GOT3 (cell line): ENCODE measurements around the gene TMEM72.

ENCODE experiments used
- DNase-seq: peaks from one replicate; lab custom pipeline; 2025; ENCODE audit warnings: mixed read lengths; lab: John Stamatoyannopoulos, UW

The TMEM72 gene

DNA sequence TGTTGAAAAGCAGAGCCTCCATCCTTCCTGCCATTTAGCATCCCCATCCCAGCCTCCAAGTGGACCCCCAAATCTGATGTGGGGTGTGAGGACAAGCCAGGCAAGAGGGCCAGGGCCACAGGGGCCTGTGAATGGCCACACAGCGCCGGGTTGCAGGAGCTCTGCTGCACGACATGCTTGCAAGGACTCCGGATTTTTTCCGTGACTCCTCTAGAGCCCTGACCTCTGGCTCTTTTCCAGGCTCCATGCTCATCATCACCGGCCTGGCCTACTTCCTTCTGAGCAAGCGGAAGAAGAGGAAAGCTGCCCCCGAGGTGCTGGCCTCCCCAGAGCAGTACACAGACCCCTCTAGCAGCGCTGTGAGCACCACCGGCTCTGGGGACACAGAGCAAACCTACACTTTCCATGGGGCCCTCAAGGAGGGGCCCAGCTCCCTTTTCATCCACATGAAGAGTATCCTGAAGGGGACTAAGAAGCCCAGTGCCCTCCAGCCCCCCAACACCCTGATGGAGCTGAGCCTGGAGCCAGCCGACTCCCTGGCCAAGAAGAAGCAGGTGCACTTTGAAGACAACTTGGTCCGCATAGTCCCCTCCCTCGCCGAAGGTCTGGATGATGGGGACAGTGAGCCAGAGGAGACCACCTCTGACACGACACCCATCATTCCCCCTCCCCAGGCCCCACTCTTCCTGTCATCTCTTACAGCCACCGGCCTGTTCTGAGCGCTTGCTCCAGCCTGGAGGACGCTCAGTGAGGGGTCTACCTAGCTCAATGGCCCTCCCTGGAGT lies 23.5 kb downstream of the TMEM72 start:
- no peak for DNase-seq

DNA sequence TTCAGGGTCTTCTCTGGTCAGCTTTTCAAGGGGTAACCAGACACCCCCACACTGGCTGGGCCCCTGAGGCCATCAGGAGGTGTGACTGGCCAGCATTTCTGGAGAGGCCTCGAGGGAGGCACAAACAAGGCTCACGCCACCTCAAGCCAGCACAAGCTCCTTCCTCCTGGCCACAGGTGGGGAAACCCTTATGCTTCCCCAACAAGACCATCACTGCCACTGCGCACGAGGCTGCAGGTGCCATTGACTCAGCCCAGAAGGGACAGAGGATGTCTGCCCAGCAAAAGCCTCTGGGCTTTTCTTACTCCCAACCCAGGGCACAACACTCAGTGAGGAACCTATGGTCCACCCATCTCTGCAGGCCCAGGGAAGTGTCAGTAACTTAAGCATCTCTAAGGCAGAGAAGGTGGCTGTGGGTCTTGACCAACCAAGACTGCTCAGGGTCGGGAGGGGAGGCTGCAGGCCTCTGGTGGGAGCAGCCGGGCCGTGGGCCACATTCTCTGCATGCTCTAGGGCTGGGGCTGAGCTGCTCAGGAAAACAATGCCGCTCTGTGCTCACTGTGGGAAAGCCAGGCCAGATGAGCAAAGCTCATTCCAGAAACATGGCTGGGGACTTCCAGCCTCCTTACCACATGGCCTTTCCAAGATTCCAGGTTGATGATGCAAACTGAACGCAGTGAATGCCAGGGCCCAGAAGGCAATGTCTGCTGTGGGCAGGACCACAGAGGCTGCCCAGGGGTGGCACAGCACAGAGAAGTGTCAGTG lies 24.2 kb downstream of the TMEM72 start:
- DNase-seq = no peak

DNA sequence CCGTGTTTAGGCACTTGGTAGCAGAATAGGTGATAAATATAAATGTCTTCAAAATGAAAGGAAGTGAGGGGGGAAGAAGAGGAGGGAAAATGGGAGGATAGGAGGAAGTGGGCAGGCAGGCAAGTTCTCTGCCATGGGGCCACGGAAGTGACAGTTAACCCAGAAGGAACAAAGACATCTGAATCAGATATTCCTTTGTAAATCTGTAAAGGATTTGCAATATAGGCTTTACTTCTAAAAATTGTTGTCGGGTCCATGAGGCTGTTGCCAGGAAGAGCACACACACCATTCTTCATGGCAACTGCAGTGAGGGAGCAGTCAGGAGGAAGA lies 24.8 kb downstream of the TMEM72 start:
- DNase-seq = no peak

DNA sequence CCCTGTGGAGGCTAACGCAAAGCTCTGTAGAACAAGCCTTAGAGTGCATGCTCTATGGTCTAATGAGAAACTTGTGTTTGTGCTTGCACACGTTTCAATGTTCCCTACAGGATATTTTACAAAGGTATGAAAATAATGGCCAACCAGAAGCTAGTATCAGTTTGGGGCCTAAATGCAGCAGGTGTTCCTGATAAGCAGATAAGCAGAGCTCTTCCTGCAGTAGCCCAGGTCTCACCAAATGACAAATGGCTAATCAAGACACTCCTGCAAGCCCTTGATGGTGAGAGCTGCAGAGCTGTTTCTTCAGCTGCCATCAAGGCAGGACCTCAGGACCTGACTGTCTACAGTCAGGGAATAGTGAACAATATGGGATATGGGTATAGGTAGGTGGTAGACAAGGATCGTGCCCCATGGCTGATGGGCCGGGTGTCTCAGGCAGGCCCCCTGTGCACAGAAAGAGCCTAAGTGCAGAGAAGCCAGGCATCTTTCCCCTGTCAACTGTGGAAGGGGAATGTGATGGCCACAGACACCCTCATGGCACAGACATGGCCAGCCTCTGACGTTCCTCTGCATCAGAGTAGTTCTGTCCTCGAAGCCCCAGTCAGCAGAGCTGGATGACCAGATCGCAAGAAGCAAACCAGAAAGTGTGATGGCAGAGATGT lies 25.3 kb downstream of the TMEM72 start:
- no peak for DNase-seq

DNA sequence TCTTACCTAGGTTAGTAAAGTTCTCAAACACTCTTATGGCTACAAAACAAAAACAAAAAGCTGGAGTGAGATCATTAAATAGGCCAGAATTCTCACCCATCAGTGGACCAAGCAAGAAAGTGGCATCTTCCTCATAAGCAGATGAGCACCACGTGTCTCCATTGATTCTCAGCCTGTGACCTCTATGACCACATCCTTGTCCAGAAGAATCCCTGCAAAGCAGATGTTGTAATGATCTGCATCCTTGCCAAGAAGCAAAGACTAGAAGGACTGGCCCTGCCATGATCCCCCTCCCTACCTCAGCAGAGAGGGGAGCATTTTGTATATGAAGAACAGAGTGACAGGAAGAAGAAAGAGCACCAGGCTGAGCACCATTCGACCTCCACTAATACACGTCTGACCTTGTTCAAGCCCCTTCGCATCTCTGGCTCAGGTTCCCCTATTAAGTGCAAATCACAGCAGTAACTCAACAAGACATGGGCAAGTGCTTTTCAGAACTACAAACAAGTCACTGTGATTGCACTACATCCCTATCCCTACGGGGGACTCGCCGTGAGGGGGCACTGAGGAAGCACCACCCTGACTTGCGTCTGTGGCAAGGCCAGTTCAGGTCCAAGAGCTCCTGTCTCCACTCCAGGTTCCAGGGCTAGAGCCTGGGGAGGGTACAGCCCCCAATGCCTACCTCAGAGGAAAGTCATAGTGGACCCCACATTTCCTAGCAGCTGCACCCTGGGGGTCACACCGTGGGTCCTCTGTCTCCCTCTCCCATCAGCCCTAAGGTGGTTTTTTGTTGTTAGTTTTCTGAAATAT lies 26.3 kb downstream of the TMEM72 start:
- DNase-seq = no peak

DNA sequence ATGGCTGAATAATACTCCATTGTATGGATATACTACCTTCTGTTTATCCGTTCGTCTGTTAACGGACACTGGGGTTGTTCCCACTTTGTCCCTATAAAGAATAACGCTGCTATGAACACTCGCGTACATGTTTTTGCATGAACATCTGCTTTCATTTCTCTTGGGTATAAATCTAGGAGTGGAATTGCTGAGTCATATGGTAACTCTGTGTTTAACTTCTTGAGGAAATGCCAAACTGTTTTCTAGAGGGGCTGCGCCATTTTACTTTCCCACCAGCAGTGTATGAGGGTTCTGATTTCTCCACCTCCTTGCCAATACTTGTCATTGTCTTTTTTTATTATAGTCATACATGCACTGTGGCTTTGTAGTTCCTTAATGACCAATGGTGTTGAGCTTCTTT lies 27.8 kb downstream of the TMEM72 start:
- no peak for DNase-seq

DNA sequence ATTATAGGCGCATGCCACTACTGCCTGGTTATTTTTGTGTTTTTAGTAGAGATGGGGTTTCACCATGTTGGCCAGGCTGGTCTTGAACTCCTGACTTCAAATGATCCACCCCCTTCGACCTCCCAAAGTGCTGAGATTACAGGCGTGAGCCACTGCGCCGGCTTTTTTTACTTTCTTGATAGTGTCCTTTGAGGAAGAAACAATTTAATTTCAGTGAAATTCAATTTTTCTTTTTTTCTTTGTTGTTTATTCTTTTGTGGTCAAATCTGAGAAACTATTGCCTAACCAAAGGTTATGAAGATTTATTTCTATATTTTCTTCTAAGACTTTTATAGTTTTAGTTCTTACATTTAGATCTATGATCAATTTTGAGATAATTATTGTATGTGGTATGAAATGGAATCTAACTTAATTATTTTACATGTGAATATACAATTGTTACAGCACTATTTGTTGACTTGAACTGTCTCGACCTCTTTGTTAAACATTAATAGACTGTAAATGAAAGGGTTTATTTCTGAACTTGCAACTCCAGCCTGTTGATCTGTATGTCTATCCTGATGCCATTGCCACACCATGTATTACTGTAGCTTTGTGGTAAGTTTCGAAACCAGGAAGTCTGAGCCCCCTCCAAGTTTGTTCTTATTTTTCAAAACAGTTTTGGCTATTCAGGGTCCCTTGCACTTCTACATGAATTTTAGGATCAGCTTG lies 28.7 kb downstream of the TMEM72 start:
- DNase-seq = no peak

DNA sequence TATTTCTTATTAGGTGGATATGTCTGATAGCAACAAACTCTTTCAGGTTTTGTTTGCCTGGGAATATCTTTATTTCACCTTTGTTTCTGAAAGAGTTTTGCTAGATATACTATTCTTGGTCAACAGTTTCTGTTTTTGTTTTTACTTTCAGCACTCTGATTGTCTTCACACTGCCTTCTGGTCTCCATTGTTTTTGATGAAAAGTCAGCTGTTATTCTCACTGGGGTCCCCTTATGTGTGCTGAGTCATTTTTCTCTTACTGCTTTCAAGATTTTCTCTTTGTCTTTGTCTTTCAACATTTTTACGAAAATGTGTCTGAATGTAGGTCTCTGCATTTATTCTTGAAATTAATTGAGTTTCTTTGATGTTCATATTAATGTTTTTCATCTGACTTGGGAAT lies 33.2 kb downstream of the TMEM72 start:
- no peak for DNase-seq

DNA sequence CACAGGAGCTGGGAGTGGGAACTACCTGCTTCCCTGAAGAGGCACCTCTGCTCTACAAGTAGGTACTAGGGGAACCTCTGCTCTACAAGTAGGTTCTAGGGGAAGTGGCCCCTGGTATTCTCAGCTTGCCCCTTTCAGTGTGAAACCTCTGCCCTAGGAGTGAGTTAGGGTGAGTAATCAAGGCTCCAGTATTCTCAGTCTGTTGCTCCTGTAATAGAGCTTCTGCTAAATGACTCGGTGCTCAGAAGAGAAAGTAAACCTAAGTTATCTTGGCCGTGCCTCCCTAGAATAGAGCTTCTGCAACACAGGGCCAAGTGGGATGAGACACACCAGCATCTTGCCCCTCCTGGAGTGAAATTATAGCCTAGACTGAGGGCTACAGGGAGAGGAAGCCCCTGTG lies 35.1 kb downstream of the TMEM72 start:
- no peak for DNase-seq

DNA sequence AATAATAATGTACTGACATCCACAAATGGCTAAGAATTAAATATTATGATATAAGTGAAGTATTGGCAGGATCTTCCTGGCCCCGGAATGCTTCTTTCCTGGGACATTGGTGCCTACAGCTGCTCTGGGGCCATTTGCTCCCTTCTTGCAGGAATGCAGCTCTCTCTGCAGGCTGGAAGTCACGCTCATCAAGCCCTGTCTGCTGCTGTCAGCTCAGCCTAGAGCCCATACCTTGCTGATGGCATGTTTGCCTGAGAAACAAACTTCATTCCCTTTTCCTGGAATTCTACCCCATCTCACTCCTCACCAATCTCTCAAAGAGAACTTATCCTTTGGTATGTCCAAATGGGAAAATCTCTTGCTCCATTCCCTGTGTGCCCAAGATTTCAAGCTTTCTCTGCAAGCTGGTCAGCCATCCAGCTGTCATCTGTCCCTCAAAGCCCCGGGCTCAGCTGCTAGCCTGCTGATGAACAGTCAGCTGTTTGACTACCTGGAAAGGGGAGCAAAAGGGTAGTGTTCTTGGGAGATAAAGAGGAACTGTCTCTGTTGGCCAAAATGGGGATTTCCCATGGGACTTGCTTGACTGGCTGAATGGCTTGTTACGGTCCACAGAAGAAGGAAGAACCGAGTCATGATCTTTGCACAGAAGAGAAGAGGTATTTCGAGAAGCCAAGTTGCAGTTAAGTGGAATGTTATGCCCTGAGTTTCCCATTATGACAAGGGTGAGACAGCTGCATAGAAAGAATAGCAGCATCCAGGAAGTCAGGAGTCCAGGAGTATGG lies 36.4 kb downstream of the TMEM72 start:
- no peak for DNase-seq

DNA sequence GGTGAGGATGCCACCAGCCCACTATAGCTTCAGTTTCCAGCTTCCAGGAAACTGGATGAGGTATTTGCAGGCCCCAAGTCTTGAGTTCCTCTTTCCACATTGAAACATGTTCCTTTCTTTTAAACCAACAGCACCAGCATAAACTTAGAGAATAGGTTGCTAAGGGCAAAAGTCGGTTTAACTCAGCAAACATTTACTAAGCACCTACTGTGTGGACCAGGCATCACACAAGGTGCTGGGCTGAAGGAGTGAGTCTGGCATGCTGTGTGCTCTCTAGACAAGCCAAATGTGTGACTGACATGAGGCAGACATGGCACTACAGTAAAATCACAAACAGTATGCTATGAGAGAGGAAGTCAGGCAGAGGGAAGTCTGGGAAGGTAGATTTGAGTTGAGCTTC lies 37.5 kb downstream of the TMEM72 start:
- no peak for DNase-seq

DNA sequence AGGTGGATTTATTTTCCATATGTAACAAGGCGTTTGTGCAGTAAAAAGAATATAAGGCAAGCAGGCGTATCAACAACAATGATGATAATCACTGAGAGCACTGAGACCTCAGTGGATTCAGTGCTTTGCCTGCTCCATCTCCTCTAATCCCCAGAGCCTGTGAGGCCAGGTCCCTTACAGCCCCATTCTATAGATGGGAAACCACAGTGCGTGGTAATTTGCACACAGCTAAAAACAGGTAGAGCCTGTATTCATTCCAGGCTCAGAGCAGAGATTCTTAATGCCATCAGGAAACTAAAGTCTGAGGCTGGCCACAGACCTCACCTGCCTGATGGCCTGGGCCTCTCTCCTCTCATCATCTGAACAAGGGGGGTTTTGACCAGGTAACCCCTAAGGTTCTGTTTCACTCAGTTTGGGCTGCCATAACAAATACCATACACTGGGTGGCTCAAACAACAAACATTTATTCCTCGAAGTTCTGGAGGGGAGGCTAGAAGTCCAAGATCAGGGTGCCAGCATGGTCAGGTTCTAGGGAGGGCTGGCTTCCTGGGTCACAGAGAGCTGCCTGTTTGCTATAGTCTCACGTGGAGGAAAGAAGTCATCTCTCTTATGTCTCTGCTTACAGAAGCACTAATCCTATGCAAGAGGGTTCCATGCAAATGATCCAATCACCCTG lies 38.1 kb downstream of the TMEM72 start:
- DNase-seq = no peak

DNA sequence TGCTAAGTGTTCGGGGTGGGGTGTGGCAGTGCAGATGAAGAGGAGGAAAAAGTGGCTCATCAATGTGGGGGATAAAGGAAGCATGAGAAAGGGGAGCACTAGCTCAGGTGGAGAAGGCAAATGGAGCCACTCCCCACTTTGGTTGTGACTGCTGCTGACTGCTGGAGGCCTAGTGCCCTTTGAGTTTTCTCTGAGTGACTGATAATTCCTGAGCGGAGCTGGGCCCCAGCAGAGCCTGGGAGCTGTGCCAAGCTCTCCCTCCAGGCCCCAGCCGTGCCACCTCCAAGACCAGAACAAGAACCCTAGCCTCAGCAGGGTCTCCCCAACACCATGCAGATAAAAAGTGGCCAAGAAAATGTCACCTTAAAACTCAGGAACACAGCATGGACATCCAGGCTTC lies 38.8 kb downstream of the TMEM72 start:
- no peak for DNase-seq

DNA sequence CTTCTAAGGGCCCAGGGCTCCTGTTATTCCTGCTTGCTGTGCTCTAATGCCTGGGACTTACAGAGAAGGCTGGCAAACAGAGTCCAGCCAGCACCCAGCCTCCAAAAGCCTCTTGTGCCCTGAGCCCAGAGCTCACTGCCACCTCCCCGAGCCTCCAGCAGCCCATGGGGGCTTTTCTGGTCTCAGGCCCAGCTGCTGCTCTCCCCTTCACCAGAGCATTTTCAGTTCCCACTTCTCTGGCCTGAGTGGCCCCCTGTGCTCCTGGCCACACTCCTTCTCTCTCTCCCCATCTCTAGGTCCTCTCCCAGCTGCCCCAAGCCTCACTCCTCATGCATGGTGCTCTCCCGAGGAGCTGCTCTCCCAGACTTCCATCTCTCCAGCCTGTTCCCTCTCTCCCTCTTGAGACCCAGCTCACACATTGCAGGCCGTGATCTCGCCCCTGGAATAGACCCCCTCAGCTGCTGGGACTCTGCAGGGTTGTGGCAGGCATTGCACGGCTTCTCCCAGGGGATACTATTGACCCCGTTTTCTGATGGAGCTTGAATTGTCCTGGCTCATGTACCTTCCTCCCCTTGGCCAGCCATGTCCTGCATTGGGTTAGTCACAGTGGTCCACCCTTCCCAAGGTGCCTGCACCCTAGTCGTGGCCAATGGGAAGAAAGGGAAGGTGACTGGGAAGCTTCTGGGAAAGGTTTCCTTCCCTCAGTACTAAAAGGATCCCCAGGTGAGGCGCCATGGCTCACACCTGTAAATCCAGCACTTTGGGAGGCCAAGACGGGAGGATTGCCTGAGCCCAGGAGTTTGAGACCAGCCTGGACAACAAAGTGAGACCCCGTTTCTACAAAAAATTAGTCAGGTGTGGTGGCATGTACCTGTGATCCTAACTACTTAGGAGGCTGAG lies 39.4 kb downstream of the TMEM72 start:
- no peak for DNase-seq

DNA sequence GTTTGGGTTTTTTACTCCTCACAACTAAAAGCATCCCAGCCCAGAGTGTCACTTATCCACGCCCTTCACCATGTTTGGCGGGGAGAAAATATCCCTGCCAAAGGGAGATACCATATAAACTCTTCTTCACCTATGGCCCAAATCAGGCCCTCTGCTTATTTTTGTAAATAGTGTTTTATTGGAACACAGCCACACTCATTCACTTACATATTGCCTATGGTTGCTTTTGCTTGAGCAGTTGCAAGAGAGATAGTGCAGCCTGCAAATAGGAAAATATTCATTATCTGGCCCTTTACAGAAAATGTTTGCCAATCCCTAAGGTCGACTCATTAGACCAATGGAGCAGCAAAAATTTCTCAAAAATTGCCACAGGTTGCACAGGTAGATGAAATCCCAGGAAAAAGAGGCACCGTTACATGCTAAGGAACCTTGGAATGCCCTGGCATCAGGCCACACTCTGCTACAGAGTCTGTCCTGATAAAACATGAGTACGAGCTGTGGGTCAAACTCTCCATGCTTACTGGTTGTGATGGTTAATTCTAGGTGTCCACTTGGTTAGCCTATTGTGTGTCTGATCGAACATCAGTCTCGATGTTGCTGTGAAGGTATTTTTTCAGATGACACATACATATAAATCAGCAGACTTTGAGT lies 40.6 kb downstream of the TMEM72 start:
- no peak for DNase-seq

DNA sequence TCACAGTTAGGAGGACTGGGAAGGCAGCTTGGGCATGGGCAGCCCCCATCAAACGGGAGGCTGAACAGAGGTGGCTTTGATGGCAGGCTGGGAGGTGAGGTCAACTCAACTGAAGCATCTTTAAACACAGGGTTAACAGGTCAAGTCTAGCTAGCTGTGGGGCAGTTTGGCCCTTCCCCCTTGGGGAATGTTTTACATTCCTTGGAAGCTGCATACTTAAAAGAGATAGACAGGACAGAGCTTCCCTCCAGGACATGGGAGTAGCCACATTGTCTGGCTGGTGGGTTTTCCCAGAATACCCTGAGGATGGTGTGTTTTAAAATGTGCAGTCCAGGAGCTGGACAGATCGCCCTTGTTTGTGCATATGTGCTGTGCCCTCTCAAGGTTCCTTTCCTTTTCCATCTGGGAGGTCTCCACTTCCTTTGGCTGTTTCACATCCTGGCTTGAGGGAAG lies 41.7 kb downstream of the TMEM72 start:
- DNase-seq = no peak

DNA sequence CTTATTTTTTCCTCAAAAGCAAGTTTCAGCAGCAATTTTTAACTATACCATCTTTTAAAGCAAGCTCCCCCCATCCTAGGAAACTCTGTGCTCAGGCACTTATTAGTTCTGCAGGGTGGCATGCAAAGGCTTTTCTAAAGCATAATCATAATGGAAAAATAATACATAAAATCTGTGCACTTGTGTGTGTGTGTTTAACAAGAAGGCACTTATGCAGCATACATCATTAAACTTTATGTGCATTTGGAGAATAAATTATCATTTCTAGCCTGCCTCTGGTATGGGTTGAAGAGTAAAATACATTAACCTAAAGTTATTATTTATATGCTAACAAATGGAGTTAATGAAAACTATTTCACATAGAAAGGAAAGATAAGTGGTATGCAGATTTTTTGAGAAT lies 42.9 kb downstream of the TMEM72 start:
- no peak for DNase-seq

DNA sequence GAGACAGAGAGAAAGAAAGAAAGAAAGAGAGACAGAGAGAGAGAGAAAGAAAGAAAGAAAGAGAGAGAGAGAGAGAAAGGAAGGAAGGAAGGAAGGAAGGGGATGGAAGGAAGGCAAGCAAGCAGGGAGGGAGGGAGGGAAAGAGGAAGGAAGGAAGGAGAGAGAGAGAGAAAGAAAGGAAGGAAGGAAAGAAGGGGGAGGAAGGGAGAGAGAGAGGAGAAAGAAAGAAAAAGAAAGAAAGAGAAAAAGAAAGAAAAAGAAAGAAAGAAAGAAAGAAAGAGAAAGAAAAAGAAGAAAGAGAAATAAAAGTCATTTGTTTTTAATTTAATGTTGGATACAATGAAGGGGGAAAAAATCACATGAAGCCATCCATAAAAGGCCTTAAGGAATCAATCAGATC lies 43.8 kb downstream of the TMEM72 start:
- no peak for DNase-seq
